GM23248 (cell line): ENCODE measurements around the gene PHF21A.

Experiments used
- EZH2 ChIP-seq: fragments of 200-600 bp; sonication (generic); IDR thresholded peaks from 2 replicates; pipeline ENCODE4 v1.6.1; 2018; ENCODE audit warnings: antibody characterized with exemption, mild to moderate bottlenecking; ENCODE audit not compliant: insufficient read depth, poor library complexity, severe bottlenecking
- EZH2phosphoT487 ChIP-seq: fragments of 200-600 bp; sonication (generic); IDR thresholded peaks from 2 replicates; pipeline ENCODE4 v1.6.1; 2018; ENCODE audit warnings: antibody characterized with exemption, moderate library complexity, mild to moderate bottlenecking, low read depth; ENCODE audit not compliant: insufficient read depth

- TF ChIP-seq EZH2 = no peak
- no peak for TF ChIP-seq EZH2phosphoT487
These were observed 63.8 kb downstream of the PHF21A start for GRCh38 chr11:46057489-46057888.
